ENCODE results near the gene ESRRB.
A peak's percentile ranks its signal among the peaks of the same experiment; 100 is the strongest.
"Not testable (repeated sequence)": the region's sequence is repeated elsewhere in the genome, so short reads cannot be mapped to it uniquely, and the experiment has no call there.

Gene ESRRB

GRCh38 chr14:76495983-76496382, 120.0 kb downstream of the ESRRB start:
- DNase-seq (ENCODE audit: low read depth in 2 of 3, low spot score in 1 of 3): no peak

- DNase-seq (ENCODE audit: low read depth in 2 of 3, low spot score in 1 of 3): no peak
These were observed 120.7 kb downstream of the ESRRB start for GRCh38 chr14:76496595-76496994.

- no peak for DNase-seq (ENCODE audit: low read depth in 2 of 3, low spot score in 1 of 3)
These were observed 121.9 kb downstream of the ESRRB start for GRCh38 chr14:76497550-76498462.

- DNase-seq (ENCODE audit: low read depth in 2 of 3, low spot score in 1 of 3): no peak
These were observed 122.6 kb downstream of the ESRRB start for GRCh38 chr14:76498463-76498935.

GRCh38 chr14:76498976-76499375, 123.0 kb downstream of the ESRRB start:
- DNase-seq (ENCODE audit: low read depth in 2 of 3, low spot score in 1 of 3): no peak

GRCh38 chr14:76499399-76499798, 123.5 kb downstream of the ESRRB start:
- DNase-seq (ENCODE audit: low read depth in 2 of 3, low spot score in 1 of 3): no peak

- no peak for DNase-seq (ENCODE audit: low read depth in 2 of 3, low spot score in 1 of 3)
These were observed 124.1 kb downstream of the ESRRB start for GRCh38 chr14:76500011-76500410.

GRCh38 chr14:76500480-76500879, 124.5 kb downstream of the ESRRB start:
- no peak for DNase-seq (ENCODE audit: low read depth in 2 of 3, low spot score in 1 of 3)

GRCh38 chr14:76501156-76501720, 125.3 kb downstream of the ESRRB start:
- no peak for DNase-seq (ENCODE audit: low read depth in 2 of 3, low spot score in 1 of 3)

- DNase-seq (ENCODE audit: low read depth in 2 of 3, low spot score in 1 of 3): no peak
These were observed 126.3 kb downstream of the ESRRB start for GRCh38 chr14:76502219-76502618.

- DNase-seq (ENCODE audit: low read depth in 2 of 3, low spot score in 1 of 3): no peak
These were observed 126.7 kb downstream of the ESRRB start for GRCh38 chr14:76502638-76503037.

GRCh38 chr14:76509311-76509710, 133.4 kb downstream of the ESRRB start:
- no peak for DNase-seq (ENCODE audit: low read depth in 2 of 3, low spot score in 1 of 3)

- DNase-seq (ENCODE audit: low read depth in 2 of 3, low spot score in 1 of 3): no peak
These were observed 134.2 kb downstream of the ESRRB start for GRCh38 chr14:76510181-76510580.

GRCh38 chr14:76514213-76514998, 138.5 kb downstream of the ESRRB start:
- DNase-seq (ENCODE audit: low read depth in 2 of 3, low spot score in 1 of 3): peak in 1 of 3 donors; percentile 3

- DNase-seq (ENCODE audit: low read depth in 2 of 3, low spot score in 1 of 3): no peak
These were observed 140.9 kb downstream of the ESRRB start for GRCh38 chr14:76516884-76517283.

- no peak for DNase-seq (ENCODE audit: low read depth in 2 of 3, low spot score in 1 of 3)
These were observed 142.4 kb downstream of the ESRRB start for GRCh38 chr14:76518366-76518765.

GRCh38 chr14:76525106-76525821, 149.3 kb downstream of the ESRRB start:
- no peak for DNase-seq (ENCODE audit: low read depth in 2 of 3, low spot score in 1 of 3)

GRCh38 chr14:76531085-76531484, 155.1 kb downstream of the ESRRB start:
- DNase-seq (ENCODE audit: low read depth in 2 of 3, low spot score in 1 of 3): no peak

- no peak for DNase-seq (ENCODE audit: low read depth in 2 of 3, low spot score in 1 of 3)
These were observed 155.9 kb downstream of the ESRRB start for GRCh38 chr14:76531821-76532318.

GRCh38 chr14:76536636-76537035, 160.7 kb downstream of the ESRRB start:
- DNase-seq (ENCODE audit: low read depth in 2 of 3, low spot score in 1 of 3): not testable (repeated sequence)
